SJSA1 (cell line): ENCODE data around the gene CYREN. TPM values are rescaled to one million over a fixed set of nuclear protein-coding genes. Genes with fewer than 3 reads are reported as not detected.
A peak's percentile ranks its signal among the peaks of the same experiment; 100 is the strongest.
"Not testable (repeated sequence)": the region's sequence is repeated elsewhere in the genome, so short reads cannot be mapped to it uniquely, and the experiment has no call there.

Experiments
- DNase-seq, 2 experiments: peaks; one replicate each; pipeline ENCODE4 v3.0.0-alpha.2; 2015 to 2020; ENCODE audit warnings: low spot score in 2 of 2, low read depth in 1 of 2
- H3K27ac ChIP-seq: fragments of 250-450 bp; sonication (Bioruptor Pico); 2 replicates; pipeline ENCODE4 v1.5.1; 2020; ENCODE audit warnings: mild to moderate bottlenecking, moderate library complexity
- H3K27me3 ChIP-seq: fragments of 250-450 bp; sonication (Bioruptor Pico); replicated peaks from 2 replicates; pipeline ENCODE4 v1.5.1; 2020; ENCODE audit warnings: mild to moderate bottlenecking, moderate library complexity
- H3K36me3 ChIP-seq: fragments of 250-450 bp; sonication (Bioruptor Pico); 2 replicates; pipeline ENCODE4 v1.5.1; 2020; ENCODE audit warnings: mild to moderate bottlenecking
- H3K4me1 ChIP-seq: fragments of 250-450 bp; sonication (Bioruptor Pico); replicated peaks from 2 replicates; pipeline ENCODE4 v1.6.1; 2021; ENCODE audit warnings: mild to moderate bottlenecking
- H3K4me3 ChIP-seq: fragments of 250-450 bp; sonication (Bioruptor Pico); 2 replicates; pipeline ENCODE4 v1.5.1; 2020; ENCODE audit warnings: mild to moderate bottlenecking
- H3K9me3 ChIP-seq: fragments of 250-450 bp; sonication (Bioruptor Pico); replicated peaks from 2 replicates; pipeline ENCODE4 v1.5.1; 2020; ENCODE audit warnings: mild to moderate bottlenecking
- total RNA-seq: library from RNA; depleted of rRNA; stranded (reverse); fragments of >200 nt; shearing (Covaris generic); gene quantifications from 2 replicates; pipeline ENCODE4 v1.2.3, GENCODE V29; 2014

Gene CYREN
- total RNA-seq, 1 experiment from 2014 or later, result 67.1 TPM

DNA sequence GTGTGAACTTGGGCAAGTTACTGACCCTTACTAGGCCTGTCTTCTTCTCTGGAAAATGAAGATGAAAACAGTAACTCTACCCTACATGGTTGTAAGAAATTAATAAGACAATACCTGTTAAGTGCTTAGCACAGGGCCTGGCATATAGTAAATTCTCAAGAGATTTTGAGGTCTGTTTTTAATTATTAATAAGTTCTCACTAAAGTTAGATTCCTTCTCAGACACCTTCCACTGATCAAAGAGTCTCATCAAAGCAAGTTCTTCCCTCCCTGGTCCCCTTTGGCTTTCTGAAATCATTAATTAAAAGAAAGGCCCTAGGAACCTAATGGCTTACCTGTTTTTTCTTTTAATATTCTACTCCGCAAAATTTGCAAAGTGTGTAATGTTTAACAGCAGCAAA, 18.1 kb downstream of the CYREN start:
- DNase-seq, result no peak
- Histone ChIP-seq H3K27ac (no peak overlapping the region), H3K27me3 (no peaks in the 10 kb centered on the region), H3K36me3 (no peaks in the 10 kb centered on the region), H3K4me1 (peaks cover 15% of the 10 kb centered on the region), H3K9me3 (peaks cover 8% of the 10 kb centered on the region), H3K4me3 (no peak overlapping the region)

DNA sequence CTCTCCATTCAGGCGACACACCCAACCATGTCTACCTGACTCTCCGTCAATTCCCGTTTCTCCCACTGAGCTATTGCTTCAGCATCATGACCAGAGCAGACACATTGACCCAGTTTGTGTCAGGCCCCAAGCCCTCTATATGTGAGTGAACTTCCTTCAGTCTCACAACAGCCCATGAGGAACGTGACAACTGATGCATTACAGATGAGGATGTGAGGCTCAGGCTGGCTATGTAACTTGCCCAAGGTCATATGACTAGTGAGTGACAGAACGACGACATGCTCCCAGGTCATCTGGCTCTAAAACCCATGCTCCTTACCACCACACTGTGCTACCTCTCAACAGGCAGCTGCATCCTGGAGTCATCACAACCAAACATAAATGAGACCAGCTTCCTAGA, 19.0 kb downstream of the CYREN start:
- H3K27me3 ChIP-seq, result no peaks in the 10 kb centered on the region
- no peak overlapping the region for H3K4me3 ChIP-seq
- H3K4me1 ChIP-seq, result peaks cover 20% of the 10 kb centered on the region
- H3K36me3 ChIP-seq, result no peaks in the 10 kb centered on the region
- no peak for DNase-seq
- H3K9me3 ChIP-seq, result peaks cover 4% of the 10 kb centered on the region
- no peak overlapping the region for H3K27ac ChIP-seq

DNA sequence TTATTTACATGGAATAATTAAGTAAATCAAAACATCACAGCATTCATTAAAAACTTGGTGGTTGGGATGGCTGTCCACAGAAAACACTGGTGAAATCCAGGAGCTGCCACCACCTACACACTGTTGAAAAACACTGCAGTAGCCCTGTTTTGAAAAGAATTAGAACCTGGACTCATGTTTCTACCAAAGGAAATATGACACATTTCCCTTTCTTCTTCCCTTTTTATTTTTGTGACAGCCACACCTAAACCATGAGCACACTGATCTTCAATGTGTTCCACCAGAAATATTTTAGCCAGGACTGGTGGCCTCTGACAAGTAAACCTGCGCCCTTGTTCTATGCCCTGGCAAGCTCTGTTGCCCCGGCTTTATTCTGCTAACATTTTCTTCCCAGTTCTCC, 19.4 kb downstream of the CYREN start:
- Histone ChIP-seq H3K36me3 (no peaks in the 10 kb centered on the region), H3K4me3 (no peak overlapping the region), H3K27me3 (no peaks in the 10 kb centered on the region), H3K4me1 (peaks cover 20% of the 10 kb centered on the region), H3K27ac (no peak overlapping the region), H3K9me3 (peaks cover 2% of the 10 kb centered on the region)
- no peak for DNase-seq

DNA sequence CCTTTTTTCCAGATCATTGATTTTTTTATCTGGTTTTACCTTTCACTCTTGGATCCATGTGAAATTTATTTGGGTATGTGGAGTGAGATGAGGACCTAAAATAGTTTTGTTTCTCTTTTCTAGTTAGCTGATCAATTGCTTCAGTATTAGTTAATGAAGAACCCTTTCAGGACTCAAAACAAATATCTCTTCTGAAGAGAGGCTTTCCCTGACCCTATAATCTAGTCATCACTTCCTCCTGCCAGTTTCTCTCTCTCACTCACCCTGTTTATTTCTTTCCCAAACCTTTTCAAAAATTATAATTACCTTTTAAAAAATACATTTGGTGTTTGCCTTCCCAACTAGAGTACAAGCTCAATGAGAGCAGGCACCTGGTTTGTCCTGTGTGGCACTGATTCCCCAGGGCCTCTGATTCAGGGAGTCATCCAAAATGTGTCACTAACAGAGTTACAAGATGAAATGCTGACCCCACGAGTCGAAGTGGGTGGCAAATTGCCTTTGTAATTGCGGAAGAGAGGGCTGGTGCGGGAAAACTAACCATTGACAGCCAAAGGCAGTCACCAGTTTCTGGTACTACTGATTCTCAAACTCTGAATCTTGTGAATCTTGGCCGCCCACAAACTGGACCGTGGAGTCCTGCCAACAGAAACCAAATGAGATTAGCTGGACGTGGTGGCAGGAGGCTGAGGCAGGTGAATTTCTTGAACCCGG, 20.3 kb downstream of the CYREN start:
- no peak for DNase-seq
- no peak overlapping the region for H3K27ac ChIP-seq
- H3K27me3 ChIP-seq, result no peaks in the 10 kb centered on the region
- H3K9me3 ChIP-seq, result no peaks in the 10 kb centered on the region
- no peaks in the 10 kb centered on the region for H3K36me3 ChIP-seq
- no peak overlapping the region for H3K4me3 ChIP-seq
- peaks cover 20% of the 10 kb centered on the region for H3K4me1 ChIP-seq

DNA sequence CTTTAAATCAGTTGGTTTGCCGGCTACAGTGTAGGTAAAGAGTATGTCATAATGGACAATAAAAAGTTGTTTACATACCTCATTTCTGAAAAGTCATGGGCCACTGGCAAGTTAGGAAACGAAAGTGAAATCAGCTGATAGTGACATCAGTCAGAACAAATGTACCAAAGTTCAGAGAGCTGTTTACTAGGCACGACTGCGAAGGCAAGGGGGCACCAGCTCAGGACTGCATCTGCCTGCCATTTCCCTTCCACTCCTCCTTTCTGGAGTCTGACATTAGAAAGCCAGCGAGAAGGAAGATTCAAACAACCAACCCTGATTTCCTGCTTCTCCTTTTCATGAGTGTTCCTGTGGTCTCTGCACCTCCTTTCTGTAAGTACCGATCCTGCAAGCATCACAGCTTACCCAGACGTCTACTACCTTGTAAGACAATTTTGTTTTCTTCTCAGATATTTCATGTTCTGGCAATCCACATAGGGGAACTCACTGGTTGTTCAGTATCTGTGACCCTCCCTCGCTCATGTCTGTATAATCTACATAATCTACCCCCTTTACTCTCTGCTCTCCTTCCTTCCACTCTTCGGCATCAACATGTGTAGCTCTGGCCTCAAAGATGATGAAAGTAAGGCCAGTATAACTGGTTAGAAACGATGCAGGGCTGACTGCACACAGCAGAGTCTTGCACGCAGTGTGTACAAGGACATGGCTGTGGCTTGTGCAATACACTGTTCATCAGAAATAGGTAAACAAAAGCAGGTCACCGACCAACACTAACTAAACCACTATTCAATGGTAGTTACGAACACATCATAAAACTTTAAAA, 22.4 kb downstream of the CYREN start, which contains the start of gene TMEM140:
TSS of gene TMEM140 (plus strand) at position 174 of the 823 bp plus-strand sequence. CDS start 16,370 bp downstream, outside the sequence.
- DNase-seq, result peak in 1 of 2 experiments; percentile 77

DNA sequence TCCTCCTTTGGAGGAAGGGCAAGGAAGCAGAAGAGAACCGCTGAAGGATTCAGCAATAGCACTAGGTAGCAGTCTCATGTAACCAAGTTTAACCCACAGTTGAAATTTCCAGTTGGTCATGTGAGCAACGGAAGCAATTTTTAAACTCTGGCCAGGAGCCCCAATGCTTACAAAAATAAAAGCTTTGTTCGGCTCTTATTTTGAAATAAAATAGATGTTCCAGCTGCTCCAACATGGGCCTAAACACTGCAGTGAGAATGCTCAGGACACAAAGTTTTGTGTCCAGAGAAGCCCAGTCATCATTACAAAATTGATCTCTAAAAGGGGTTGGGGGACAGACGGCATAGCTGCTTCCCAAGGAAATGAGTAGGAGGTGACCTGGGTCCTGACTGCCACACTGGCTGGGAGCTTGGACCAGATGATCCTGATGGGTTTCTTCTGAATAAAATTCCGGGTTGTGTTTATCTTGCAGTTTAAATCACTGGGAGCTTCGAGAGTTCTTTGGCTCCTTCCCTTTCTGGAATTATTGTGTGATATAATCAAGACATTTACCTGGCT, 23.1 kb downstream of the CYREN start:
- no peak for DNase-seq
- peak overlapping the region; percentile 76 for H3K27ac ChIP-seq
- peaks cover 20% of the 10 kb centered on the region for H3K4me1 ChIP-seq

More for the DNA sequence above, 22.4 kb downstream of the CYREN start, which contains the start of gene TMEM140:
- H3K9me3 ChIP-seq, result no peaks in the 10 kb centered on the region
- H3K27ac ChIP-seq, result peak within 1 kb of the TSS; percentile 76
- peak within 1 kb of the TSS; percentile 40 for H3K4me3 ChIP-seq
- no peaks in the 10 kb centered on the region for H3K27me3 ChIP-seq
- no peaks in the 10 kb centered on the region for H3K36me3 ChIP-seq
- H3K4me1 ChIP-seq, result peaks cover 20% of the 10 kb centered on the region

DNA sequence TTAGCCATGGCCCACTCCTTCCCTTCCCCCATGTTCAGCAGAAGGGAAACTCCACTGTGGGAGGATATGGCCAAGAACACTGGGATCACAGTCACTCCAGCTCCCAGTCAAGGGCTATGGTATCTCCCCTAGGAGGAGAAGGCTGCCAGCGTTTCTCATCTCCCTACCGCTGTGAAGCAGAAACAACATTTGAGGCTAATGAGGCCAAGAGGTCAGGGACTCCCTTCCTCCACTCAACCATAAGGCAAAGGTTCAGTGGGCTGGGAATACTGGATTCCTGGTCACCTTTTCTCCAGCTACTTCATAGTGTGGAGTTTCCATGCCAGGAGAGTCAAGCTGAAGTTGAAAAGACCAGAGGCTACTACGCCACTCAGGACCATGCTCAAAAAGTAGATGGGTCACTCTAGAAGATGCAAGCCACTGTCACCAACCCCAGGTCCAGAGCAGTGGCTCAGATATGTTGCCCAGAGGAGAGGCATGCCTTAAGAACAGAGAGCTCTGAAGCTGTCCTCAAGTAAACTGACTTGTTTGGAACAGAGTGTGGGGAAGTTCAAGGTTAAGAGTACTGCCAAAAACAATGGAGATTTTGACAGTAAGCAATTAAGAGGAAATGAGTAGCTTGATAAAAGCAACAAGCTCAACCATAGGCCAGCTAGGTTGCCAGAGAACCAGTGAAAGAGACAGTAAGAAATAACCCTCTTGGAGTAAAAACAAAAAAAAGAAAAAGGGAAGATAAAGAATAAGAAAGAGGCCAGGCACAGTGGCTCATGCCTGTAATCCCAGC, 26.4 kb downstream of the CYREN start:
- no peak overlapping the region for H3K27ac ChIP-seq
- no peak overlapping the region for H3K4me3 ChIP-seq
- H3K4me1 ChIP-seq, result peaks cover 19% of the 10 kb centered on the region
- no peaks in the 10 kb centered on the region for H3K36me3 ChIP-seq
- DNase-seq, result no peak
- no peaks in the 10 kb centered on the region; the same call in 1 of the 2 replicates for H3K27me3 ChIP-seq
- no peaks in the 10 kb centered on the region; the same call in 1 of the 2 replicates for H3K9me3 ChIP-seq

More for the DNA sequence above, 23.1 kb downstream of the CYREN start:
- Histone ChIP-seq H3K4me3 (peak overlapping the region; percentile 40), H3K36me3 (no peaks in the 10 kb centered on the region), H3K27me3 (no peaks in the 10 kb centered on the region), H3K9me3 (no peaks in the 10 kb centered on the region)

DNA sequence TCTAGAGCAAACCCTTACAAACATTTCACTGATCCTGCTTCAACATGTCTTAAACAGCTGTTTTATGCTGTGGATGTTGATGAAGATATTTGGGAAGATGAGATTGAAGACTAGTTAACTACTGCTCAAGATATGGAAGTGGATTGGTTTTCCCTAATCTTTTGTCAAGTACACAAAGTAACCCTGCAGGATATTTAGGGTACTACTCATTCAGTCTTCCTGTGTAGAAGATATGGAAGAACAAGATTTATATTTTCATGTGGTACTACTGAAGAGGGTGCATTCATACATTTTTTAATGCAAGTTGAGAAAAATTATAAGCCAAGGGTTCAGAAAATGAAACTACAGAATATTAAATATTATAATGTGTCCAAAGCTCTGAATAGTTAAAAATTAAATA, 40.9 kb downstream of the CYREN start:
- Histone ChIP-seq H3K27me3 (peaks cover 3% of the 10 kb centered on the region; the same call in 1 of the 2 replicates), H3K4me3 (no peak overlapping the region), H3K4me1 (no peaks in the 10 kb centered on the region), H3K27ac (no peak overlapping the region), H3K36me3 (no peaks in the 10 kb centered on the region), H3K9me3 (no peaks in the 10 kb centered on the region)
- no peak for DNase-seq

DNA sequence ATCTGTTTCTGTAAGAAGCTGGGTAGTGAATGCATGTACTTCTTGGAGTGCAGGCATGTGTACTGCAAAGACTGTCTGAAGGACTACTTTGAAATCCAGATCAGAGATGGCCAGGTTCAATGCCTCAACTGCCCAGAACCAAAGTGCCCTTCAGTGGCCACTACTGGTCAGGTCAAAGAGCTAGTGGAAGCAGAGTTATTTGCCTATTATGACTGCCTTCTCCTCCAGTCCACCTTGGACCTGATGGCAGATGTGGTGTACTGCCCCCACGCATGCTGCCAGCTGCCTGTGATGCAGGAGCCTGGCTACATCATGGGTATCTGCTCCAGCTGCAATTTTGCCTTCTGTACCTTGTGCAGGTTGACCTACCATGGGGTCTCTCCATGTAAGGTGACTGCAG, 41.6 kb downstream of the CYREN start:
- no peak for DNase-seq
- no peak overlapping the region for H3K4me3 ChIP-seq
- H3K9me3 ChIP-seq, result no peaks in the 10 kb centered on the region
- H3K36me3 ChIP-seq, result no peaks in the 10 kb centered on the region
- no peaks in the 10 kb centered on the region for H3K4me1 ChIP-seq
- no peak overlapping the region for H3K27ac ChIP-seq
- H3K27me3 ChIP-seq, result peaks cover 3% of the 10 kb centered on the region; the same call in 1 of the 2 replicates

DNA sequence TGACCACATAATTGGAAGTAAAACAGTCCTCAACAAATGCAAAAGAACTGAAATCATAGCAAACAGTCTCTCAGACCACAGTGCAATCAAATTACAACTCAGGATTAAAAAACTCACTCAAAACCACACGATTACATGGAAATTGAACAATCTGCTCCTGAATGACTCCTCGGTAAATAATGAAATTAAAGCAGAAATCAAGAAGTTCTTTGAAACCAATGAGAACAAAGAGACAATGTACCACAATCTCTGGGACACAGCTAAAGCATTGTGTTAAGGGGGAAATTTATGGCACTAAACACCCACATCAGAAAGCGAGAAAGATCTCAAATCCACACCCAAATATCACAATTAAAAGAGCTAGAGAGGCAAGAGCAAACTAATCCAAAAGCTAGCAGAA, 45.9 kb downstream of the CYREN start:
- not testable (repeated sequence) for H3K36me3 ChIP-seq, H3K27me3 ChIP-seq, H3K27ac ChIP-seq, H3K4me1 ChIP-seq, H3K9me3 ChIP-seq, H3K4me3 ChIP-seq, DNase-seq

DNA sequence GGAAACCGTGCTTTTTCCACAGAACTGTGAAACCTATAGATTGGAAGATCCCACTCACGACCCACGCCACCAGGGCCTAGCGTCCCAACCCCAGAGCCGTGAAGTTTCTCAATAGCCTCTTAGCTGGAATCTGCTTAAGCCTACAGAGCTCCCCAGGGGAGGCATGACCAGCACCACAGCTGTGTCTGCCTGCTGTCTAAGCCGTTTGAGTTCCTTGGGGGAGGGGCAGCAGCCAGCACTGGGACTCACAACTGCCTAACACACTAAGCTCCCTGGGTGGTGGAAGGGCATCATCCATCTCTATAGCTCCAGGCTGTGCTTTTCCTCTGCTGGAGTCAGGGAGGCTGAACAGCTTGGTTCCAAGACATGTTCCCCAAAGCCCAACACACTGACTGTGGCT, 48.6 kb downstream of the CYREN start:
- no peaks in the 10 kb centered on the region; the same call in 1 of the 2 replicates for H3K9me3 ChIP-seq
- no peaks in the 10 kb centered on the region for H3K4me1 ChIP-seq
- no peak for DNase-seq
- H3K4me3 ChIP-seq, result no peak overlapping the region
- no peak overlapping the region for H3K27ac ChIP-seq
- H3K36me3 ChIP-seq, result no peaks in the 10 kb centered on the region
- peaks cover 3% of the 10 kb centered on the region; the same call in 1 of the 2 replicates for H3K27me3 ChIP-seq

DNA sequence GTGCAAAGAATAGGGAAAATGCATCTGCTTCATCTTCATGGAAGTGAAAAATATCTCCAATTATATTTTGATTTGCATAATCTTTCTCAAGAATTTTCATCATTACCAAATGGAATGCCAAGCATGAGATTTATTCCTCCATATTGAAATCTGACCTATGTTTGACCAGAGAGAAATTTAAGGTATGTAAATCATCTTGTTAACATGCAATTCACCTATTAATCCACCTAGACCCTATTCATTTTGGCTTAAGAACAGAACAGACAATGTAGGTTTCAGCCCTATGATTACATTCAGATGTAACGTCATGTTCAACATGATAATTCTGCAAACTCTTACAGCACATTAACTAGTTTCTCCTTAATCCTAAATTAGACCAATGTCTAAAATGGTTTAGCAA, 53.4 kb downstream of the CYREN start:
- H3K27ac ChIP-seq, result no peak overlapping the region
- no peaks in the 10 kb centered on the region for H3K36me3 ChIP-seq
- no peak for DNase-seq

More for the DNA sequence above, 53.4 kb downstream of the CYREN start:
- Histone ChIP-seq H3K4me3 (no peak overlapping the region), H3K27me3 (no peaks in the 10 kb centered on the region), H3K4me1 (no peaks in the 10 kb centered on the region), H3K9me3 (no peaks in the 10 kb centered on the region; the same call in 1 of the 2 replicates)
